Skin epidermis (tissue), 12 donors: ENCODE results near the gene OMA1.

Experiments
- H3K27ac ChIP-seq, 21 experiments: fragments of 200-600 bp; sonication (generic) in 11 of 21; one replicate each; pipeline ENCODE4 v1.5.0; 2020; ENCODE audit warnings: mild to moderate bottlenecking in 3 of 21, inconsistent platforms in 2 of 21, moderate library complexity in 2 of 21
- H3K4me3 ChIP-seq, 7 experiments: fragments of 200-600 bp; sonication (generic) in 2 of 7; one replicate each; pipeline ENCODE4 v1.5.0; 2020; ENCODE audit warnings: inconsistent platforms in 2 of 7, mild to moderate bottlenecking in 2 of 7, moderate library complexity in 1 of 7

OMA1 gene

GRCh38 chr1:58469016-58469415, 77.5 kb downstream of the OMA1 start:
- Histone ChIP-seq H3K4me3 (no peak overlapping the region), H3K27ac (no peak overlapping the region)

GRCh38 chr1:58468612-58469011, 77.9 kb downstream of the OMA1 start:
- H3K4me3 ChIP-seq, result no peak overlapping the region
- H3K27ac ChIP-seq, result no peak overlapping the region

GRCh38 chr1:58466630-58467241, 79.8 kb downstream of the OMA1 start:
- Histone ChIP-seq H3K27ac (no peak overlapping the region), H3K4me3 (no peak overlapping the region)

GRCh38 chr1:58465825-58466629, 80.5 kb downstream of the OMA1 start:
- Histone ChIP-seq H3K4me3 (no peak overlapping the region), H3K27ac (no peak overlapping the region)

- no peak overlapping the region for H3K27ac ChIP-seq
- H3K4me3 ChIP-seq, result no peak overlapping the region
These were observed 81.3 kb downstream of the OMA1 start for GRCh38 chr1:58465176-58465575.

GRCh38 chr1:58460469-58460868, 86.1 kb downstream of the OMA1 start:
- H3K27ac ChIP-seq, result no peak overlapping the region
- no peak overlapping the region for H3K4me3 ChIP-seq

GRCh38 chr1:58459911-58460310, 86.6 kb downstream of the OMA1 start:
- no peak overlapping the region for H3K4me3 ChIP-seq
- H3K27ac ChIP-seq, result no peak overlapping the region

GRCh38 chr1:58457023-58457635, 89.4 kb downstream of the OMA1 start:
- H3K27ac ChIP-seq, result no peak overlapping the region
- H3K4me3 ChIP-seq, result no peak overlapping the region

- Histone ChIP-seq H3K27ac (no peak overlapping the region), H3K4me3 (no peak overlapping the region)
These were observed 90.1 kb downstream of the OMA1 start for GRCh38 chr1:58456470-58456869.

GRCh38 chr1:58454807-58455206, 91.7 kb downstream of the OMA1 start:
- no peak overlapping the region for H3K4me3 ChIP-seq
- H3K27ac ChIP-seq, result no peak overlapping the region

- Histone ChIP-seq H3K27ac (no peak overlapping the region), H3K4me3 (no peak overlapping the region)
These were observed 92.1 kb downstream of the OMA1 start for GRCh38 chr1:58454385-58454784.

- H3K4me3 ChIP-seq, result no peak overlapping the region
- no peak overlapping the region for H3K27ac ChIP-seq
These were observed 94.8 kb downstream of the OMA1 start for GRCh38 chr1:58451560-58452191.

GRCh38 chr1:58447886-58448285, 98.6 kb downstream of the OMA1 start:
- no peak overlapping the region for H3K27ac ChIP-seq
- H3K4me3 ChIP-seq, result no peak overlapping the region

GRCh38 chr1:58447042-58447441, 99.5 kb downstream of the OMA1 start:
- Histone ChIP-seq H3K4me3 (no peak overlapping the region), H3K27ac (no peak overlapping the region)

- H3K4me3 ChIP-seq, result no peak overlapping the region
- H3K27ac ChIP-seq, result no peak overlapping the region
These were observed 100.2 kb downstream of the OMA1 start for GRCh38 chr1:58446368-58446767.

GRCh38 chr1:58443986-58444868, 102.3 kb downstream of the OMA1 start:
- Histone ChIP-seq H3K4me3 (no peak overlapping the region), H3K27ac (no peak overlapping the region)

GRCh38 chr1:58442114-58442513, 104.4 kb downstream of the OMA1 start:
- no peak overlapping the region for H3K27ac ChIP-seq
- no peak overlapping the region for H3K4me3 ChIP-seq

GRCh38 chr1:58441699-58442098, 104.8 kb downstream of the OMA1 start:
- no peak overlapping the region for H3K27ac ChIP-seq
- H3K4me3 ChIP-seq, result no peak overlapping the region

GRCh38 chr1:58440696-58441095, 105.8 kb downstream of the OMA1 start:
- no peak overlapping the region for H3K4me3 ChIP-seq
- no peak overlapping the region for H3K27ac ChIP-seq

GRCh38 chr1:58439946-58440345, 106.6 kb downstream of the OMA1 start:
- no peak overlapping the region for H3K4me3 ChIP-seq
- H3K27ac ChIP-seq, result no peak overlapping the region
